Measurements from ENCODE around the gene DOCK4.

The DOCK4 gene

GRCh38 chr7:112047421-112047820 lies 158.8 kb downstream of the DOCK4 start:
- DNase-seq: no peak

GRCh38 chr7:112045222-112045621 lies 161.0 kb downstream of the DOCK4 start:
- no peak for DNase-seq

- no peak for DNase-seq
Measured at GRCh38 chr7:112042631-112043030, 163.6 kb downstream of the DOCK4 start.

- DNase-seq: no peak
Measured at GRCh38 chr7:112038353-112038752, 167.8 kb downstream of the DOCK4 start.

GRCh38 chr7:112036071-112036470 lies 170.1 kb downstream of the DOCK4 start:
- no peak for DNase-seq

- no peak for DNase-seq
Measured at GRCh38 chr7:112031689-112032088, 174.5 kb downstream of the DOCK4 start.

- no peak for DNase-seq
Measured at GRCh38 chr7:112025556-112025955, 180.6 kb downstream of the DOCK4 start.

GRCh38 chr7:112023786-112024185 lies 182.4 kb downstream of the DOCK4 start:
- no peak for DNase-seq

- DNase-seq: no peak
Measured at GRCh38 chr7:112023282-112023681, 182.9 kb downstream of the DOCK4 start.

- no peak for DNase-seq
Measured at GRCh38 chr7:112022128-112022527, 184.1 kb downstream of the DOCK4 start.

- no peak for DNase-seq
Measured at GRCh38 chr7:112021379-112022044, 184.7 kb downstream of the DOCK4 start.

- no peak for DNase-seq
Measured at GRCh38 chr7:112020800-112021199, 185.4 kb downstream of the DOCK4 start.

GRCh38 chr7:112019932-112020331 lies 186.3 kb downstream of the DOCK4 start:
- no peak for DNase-seq

GRCh38 chr7:112018305-112019030 lies 187.7 kb downstream of the DOCK4 start:
- no peak for DNase-seq

GRCh38 chr7:112015146-112015545 lies 191.1 kb downstream of the DOCK4 start:
- DNase-seq: no peak

- DNase-seq: no peak
Measured at GRCh38 chr7:112014347-112014746, 191.9 kb downstream of the DOCK4 start.

- no peak for DNase-seq
Measured at GRCh38 chr7:112013274-112013673, 192.9 kb downstream of the DOCK4 start.

GRCh38 chr7:112012242-112012641 lies 194.0 kb downstream of the DOCK4 start:
- DNase-seq: no peak

GRCh38 chr7:112010994-112011393 lies 195.2 kb downstream of the DOCK4 start:
- DNase-seq: no peak

GRCh38 chr7:112010109-112010508 lies 196.1 kb downstream of the DOCK4 start:
- DNase-seq: no peak

GRCh38 chr7:112009081-112009480 lies 197.1 kb downstream of the DOCK4 start:
- no peak for DNase-seq

- no peak for DNase-seq
Measured at GRCh38 chr7:112007185-112007584, 199.0 kb downstream of the DOCK4 start.

- no peak for DNase-seq
Measured at GRCh38 chr7:112006071-112006470, 200.1 kb downstream of the DOCK4 start.

GRCh38 chr7:112005205-112005775 lies 200.9 kb downstream of the DOCK4 start:
- no peak for DNase-seq
